ENCODE measurements around the gene TPK1.

DNA sequence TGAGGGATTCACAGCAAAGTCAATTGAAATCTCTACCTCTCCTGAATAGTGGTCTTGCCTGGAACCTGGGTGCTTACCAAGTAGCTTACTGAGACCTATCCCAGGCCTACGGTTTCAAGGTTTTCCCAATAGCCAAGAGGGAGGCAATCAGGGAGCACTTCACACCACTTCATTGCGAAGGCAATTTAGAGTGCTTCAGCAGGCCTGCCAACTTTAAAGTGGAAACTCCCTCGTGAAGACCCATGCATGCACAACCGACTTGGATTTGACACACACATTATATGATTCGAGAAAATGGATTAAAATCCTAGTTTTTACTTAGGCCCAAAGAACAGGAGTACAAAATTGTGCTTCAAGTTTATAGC lies 380.8 kb downstream of the TPK1 start:
- TF ChIP-seq POLR2A (IDR thresholded peaks at IDR 0.05), result no peak
- TF ChIP-seq, protein P1, sequence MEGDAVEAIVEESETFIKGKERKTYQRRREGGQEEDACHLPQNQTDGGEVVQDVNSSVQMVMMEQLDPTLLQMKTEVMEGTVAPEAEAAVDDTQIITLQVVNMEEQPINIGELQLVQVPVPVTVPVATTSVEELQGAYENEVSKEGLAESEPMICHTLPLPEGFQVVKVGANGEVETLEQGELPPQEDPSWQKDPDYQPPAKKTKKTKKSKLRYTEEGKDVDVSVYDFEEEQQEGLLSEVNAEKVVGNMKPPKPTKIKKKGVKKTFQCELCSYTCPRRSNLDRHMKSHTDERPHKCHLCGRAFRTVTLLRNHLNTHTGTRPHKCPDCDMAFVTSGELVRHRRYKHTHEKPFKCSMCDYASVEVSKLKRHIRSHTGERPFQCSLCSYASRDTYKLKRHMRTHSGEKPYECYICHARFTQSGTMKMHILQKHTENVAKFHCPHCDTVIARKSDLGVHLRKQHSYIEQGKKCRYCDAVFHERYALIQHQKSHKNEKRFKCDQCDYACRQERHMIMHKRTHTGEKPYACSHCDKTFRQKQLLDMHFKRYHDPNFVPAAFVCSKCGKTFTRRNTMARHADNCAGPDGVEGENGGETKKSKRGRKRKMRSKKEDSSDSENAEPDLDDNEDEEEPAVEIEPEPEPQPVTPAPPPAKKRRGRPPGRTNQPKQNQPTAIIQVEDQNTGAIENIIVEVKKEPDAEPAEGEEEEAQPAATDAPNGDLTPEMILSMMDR (IDR thresholded peaks at IDR 0.05), result no peak
